Kidney tubule cell (primary cell): ENCODE results near the gene CD86.
"Not testable (repeated sequence)": the region's sequence is repeated elsewhere in the genome, so short reads cannot be mapped to it uniquely, and the experiment has no call there.

Source experiments
- DNase-seq: peaks from one replicate; pipeline ENCODE4 v3.0.0-alpha.2; 2018; ENCODE audit warnings: low spot score

CD86 gene, protein sequence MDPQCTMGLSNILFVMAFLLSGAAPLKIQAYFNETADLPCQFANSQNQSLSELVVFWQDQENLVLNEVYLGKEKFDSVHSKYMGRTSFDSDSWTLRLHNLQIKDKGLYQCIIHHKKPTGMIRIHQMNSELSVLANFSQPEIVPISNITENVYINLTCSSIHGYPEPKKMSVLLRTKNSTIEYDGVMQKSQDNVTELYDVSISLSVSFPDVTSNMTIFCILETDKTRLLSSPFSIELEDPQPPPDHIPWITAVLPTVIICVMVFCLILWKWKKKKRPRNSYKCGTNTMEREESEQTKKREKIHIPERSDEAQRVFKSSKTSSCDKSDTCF

DNA sequence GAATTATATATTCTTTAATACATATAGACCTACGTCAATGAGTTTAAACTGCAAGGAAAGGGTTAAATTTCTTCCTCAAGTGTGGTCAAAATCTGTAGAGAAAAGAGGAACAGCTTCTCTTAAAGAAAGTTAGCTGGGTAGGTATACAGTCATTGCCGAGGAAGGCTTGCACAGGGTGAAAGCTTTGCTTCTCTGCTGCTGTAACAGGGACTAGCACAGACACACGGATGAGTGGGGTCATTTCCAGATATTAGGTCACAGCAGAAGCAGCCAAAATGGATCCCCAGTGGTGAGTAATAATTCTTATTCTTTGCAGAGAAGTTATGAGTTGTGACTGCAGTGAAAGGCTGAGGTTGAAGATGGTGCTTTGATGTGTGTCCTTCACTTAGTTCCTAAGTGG, at the start of gene CD86:
Gene CD86, plus strand, starts transcription at position 148 of the 400 bp plus-strand sequence. Its CDS starts 128 bp downstream, at position 276.
- DNase-seq, result no peak

DNA sequence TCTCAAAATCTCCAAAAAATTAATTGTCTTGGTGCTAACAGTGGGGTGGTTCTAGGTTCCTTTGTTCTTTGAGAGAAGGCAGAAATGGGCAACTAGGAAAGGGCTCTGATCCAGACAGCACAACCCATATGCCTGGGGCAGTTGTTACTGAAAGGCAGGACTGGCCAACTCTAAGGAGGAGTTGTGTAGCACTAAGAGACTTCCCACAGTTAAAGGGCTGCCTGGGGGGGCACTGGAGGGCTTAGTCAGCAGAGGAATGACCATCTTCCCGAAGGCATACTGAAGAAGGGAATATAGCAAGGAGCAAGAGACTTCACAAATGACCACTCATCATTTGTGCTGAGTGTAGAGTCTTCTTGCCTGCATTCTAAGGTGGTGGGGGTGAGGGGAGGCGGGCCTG, 48.9 kb upstream of the CD86 start:
- peak; percentile 41 for DNase-seq

DNA sequence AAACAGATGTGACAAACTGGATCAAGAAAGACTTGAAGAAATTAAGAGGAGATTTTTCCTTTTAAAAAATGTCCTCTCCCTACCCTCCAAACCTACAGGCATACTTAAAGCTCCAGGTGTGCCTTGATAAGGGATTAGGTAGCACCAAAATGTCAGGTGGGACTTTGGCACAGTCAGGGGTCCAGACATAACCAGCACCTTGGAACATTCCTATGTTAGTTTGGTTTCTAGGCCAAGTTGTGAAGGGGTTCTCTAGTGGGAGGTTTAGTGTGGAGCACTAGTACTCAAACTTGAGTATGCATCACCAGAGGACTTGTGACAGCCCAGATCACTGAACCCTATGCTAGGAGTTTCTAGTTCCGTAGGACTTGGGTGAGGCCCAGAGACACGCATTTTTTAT, 47.0 kb upstream of the CD86 start:
- no peak for DNase-seq

DNA sequence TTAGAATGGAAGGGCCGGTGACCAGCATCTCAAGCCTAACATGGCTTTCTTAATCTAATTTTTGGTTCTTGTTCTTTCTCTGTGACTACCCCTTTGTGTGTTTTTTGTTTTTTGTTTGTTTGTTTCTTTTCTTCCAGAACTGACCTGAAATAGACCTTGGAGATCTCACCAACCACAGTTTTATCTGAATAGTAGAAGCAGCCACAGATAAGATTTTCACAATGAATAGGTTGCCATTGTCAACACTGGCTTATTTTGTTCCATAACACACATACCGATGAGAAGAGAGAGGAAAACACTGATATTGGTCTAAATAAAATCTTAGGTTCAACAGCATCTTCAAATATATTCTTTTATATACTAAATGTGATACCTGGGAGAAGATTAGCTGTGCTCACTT, 44.7 kb upstream of the CD86 start:
- no peak for DNase-seq

DNA sequence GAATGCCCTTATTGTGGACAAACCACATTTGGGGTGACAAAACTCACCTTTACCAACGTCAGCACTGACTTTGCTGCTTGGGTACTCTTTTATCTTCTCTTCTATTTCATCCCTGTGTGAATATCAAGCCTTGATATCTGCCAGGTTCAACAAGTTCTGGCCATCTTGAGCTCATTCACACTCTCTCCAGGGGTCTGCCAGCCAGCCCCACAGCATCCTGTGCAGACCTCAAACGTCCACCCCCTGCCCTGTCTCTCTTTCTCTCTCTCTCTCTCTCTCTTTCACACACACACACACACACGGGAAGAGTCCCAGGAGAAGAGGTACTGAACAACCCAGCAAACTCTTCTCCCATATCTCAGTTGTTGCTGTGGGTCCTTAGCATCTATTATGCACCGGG, 43.8 kb upstream of the CD86 start:
- DNase-seq, result no peak

DNA sequence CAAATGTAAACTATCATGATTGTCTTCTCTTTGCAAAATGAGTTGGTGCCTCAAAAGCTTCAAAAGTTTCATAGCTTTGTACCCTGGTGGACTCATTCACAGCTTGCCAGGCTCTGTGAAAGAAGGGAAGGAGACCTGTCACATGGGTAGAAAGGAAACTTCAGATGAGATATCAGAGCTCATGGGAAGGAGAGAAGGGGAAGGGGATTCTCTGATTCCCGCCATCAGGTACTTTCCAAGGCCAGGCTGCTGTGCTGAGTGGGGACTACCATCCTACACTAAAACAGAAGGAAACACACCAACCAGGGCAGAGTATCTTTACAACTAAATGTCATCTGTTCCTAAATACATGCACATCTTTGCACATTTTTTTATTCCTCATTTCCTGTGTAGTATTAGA, 42.3 kb upstream of the CD86 start:
- DNase-seq, result no peak

DNA sequence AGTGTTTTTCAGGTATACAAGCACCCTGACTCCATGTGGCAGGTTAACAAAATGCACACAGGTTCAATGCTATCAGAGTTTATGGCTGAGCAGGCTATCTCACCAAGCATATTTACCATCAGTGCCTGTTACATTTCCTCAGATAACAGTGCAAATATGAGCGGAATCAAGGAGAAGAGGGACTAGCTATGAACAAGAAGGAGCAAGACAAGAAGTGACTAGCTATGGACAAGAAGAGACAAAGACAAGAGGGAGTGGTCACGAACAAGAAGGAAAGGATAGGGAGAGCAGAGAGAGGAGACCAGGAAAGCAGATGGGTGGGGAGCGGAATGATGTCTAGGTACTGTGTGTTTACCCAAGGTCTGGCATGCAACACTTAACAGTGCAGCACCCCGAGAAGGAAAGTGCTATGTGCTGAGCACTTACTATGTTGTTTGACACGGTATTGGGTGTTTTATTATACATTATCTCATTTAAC, 41.7 kb upstream of the CD86 start:
- no peak for DNase-seq

DNA sequence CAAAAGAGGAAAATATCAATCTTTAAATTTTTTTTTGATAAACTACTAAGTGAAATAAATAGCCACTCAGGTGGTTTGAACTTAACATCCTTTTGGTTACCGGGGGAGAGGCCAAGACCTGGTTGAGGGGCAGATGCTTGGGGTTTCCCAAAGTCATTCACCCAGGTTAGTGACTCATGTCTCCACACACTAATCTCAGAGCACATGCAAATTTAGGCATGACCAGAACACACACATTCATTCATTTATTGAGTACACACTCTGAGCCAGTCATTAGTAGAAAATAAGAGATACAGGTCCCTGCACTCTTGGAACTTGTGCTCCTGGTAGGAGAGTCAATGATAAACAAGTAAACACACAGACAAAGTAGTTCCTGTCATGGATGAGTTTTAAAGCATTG, 40.4 kb upstream of the CD86 start:
- peak; percentile 73 for DNase-seq

DNA sequence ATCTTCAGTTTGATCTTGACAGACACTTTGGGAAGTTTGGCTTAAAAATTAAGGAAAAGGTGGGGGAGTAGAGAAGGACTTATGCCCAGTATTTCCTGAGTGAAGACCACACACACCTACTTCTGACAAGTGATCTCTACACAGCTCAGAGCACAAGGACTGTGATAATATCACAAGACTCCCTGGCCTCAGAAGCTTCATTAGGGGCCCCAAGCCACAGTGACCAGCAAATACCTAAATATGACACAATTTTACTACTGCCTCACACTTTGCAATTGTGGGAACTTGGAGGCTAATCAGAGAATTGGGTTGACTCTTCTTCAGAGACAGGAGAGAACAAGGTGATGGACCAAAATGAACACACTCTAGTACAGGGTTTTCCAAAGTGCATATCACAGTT, 35.7 kb upstream of the CD86 start:
- DNase-seq, result no peak

DNA sequence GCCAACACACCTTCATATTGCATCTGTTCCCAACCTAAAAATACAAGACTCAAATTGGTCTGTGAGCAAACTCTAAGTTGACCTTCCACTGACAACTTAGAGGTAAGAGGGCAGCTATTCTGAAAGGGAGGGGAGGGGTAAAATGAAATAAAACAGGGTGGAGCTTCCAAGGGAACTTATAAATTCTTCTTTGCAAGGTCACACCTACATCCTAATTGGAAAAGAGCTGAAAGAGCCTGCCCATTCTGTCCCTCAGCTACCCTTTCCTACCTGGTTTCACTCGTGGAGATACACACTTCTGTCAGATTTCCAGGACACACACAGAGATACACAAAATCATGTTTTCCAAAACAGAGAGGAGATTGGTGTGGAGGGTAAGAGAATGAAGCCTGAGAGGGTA, 34.1 kb upstream of the CD86 start:
- no peak for DNase-seq

DNA sequence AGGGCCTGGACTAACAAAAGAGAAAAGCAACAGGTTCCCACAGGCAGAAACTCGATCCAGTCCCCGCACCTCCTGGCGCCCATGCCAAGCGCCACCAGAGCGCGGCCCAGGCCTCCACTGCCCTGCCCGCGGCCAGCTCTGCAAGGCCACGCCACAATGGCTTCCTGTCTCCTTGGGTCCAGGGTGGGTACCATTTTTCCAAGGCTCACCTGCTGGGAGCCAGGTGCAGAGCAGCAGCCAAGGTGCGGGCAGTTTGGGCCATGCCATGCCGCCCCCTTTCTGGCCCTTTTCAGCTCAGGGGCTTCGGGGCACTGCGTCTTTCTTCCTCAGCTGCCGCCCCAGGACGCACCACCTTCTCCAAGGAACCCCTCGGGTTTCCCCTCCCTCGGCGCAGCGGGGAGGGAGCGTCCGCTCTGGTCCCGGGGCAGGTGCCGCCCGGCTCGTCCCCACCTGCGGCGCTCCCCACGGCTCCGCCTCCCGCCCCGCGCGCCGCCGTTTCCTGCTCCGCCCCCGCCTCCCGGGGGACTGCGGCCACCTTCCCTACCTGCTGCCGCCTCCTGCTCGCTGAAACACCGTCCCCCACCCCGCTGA, 33.3 kb upstream of the CD86 start, which contains the start of gene ILDR1:
Gene ILDR1, minus strand, starts transcription at position 437 of the 591 bp plus-strand sequence. Its CDS starts 170 bp downstream, at position 267.
- peak; percentile 70 for DNase-seq

DNA sequence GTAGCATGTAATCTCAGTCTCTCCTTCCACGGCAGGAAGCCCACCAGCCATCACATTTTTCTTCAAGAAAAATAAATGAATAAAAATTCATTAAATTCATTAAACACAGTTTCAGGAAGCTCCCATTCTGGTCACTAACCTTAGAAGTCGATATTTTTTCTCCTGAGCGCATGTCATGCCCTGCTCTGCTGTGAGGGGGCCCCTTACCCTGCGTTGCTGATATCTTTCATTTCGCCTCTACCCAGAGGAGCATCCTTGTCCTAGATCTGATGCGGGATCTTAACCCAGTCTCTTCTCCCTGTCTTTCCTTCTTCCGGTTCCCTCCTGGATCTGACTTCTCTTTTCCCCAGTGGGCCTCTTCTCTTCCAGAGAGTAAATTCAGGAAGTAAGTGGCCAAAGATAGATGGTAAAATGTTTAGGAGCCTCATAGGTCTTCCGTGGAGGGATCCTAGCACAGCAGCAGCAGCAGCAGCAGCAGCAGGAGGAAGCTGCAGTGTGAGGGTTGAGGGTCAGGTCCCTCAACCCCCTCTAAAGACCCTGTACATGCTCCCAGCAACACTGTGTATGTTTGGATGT, 31.7 kb upstream of the CD86 start:
- no peak for DNase-seq

DNA sequence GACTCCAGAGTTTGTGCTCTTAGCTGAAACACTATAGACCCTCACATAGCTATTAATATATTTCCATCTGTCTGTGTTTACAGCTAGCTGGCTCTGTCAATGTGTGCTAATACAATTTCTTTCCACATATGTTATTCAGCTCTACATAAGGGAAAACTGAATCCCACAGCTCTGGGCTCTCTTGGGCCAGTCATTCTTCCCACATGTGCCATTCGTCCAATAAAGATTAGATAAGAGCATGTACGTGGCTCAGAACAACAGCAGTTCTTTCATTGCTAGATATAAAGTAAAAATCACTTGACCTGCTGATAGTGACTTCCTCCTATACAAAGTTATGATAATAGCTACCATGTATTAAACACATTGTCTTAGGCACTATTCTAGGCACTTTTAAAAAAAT, 30.4 kb upstream of the CD86 start:
- DNase-seq, result no peak

DNA sequence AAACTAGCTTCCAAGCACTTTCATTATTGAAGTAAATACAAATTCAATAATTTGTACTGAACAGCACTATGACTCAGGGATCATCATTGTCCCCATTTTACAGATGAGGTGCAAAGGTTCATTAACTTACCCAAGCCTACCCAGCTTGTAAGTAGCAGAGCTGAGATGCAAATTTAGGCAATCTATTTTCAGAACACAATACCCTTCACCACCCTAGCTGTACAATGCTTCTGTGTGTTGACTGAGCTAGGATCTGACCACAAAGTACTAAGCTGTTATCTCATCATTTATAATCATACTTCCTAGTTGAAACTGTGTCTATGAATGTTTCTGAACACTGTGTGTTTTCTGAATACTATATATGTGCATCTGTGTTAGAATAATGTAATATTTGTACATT, 29.9 kb upstream of the CD86 start:
- no peak for DNase-seq

DNA sequence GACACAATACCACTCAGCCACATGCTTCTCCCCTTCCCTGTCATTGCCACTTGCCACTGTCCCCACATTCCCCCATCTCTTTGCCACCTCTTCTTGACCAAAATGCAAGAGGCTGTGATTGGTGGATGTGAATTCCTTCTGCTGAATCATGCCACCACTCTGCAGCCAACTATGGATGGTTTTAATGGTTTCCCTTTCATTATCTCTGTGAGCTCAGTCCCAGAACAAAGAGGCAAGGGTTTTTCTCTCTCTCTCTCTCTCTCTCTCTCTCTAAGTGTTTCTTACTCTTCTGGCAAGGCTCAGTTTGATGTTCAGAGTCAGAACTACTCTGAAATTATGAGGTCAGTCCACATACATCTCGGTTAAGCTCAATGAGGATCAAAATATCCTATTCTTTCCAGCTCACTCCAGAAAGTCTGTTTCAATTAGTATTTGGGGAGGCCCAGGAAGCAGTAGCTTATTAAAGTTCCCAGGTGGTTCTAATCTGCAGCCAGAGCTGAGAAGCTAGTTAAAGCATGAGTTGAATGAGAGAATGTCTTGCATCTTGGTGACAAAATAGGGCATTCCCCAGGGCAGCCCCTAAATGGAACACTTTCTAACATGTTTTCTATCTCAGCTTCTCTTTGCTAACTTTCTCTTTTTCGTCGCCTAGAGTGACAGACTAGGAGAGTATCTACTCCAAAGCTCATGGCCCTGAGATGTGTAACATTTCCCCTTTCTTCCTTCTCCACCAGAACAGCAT, 24.6 kb upstream of the CD86 start:
- DNase-seq, result peak; percentile 70

DNA sequence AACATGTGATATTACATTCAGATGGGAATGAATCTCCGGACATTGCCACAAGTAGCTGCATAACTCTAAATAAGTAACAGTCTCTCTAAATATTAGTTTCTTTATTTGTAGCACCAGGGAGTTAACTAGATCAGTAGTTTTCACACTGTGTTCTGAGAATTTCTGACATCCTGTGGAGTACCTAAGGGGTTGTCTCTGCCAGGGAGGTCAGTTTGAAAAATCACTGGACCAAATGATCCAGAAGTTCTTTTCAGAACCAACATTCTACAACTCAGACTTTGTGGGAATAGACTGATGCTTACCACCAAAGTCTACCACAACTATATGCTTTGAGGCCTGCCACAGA, 24.1 kb upstream of the CD86 start:
- DNase-seq, result no peak

DNA sequence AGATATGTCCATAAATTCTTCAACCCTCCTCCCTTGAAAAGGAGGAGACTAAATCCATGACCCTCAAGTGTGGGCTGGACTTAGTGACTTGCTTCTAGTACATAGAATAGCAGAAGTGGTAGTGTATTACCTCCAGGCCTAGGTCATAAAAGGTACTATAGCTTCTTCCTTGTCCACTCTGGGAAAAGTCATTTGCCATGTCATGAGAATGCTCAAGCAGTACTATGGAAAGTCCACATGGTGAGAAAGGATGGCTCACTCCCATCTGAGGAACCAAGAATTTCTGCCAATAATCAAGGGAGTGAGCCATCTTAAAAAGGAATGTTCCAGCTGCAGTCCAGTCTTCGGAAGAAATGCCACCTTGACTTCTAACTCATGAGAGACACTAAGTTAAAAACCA, 22.6 kb upstream of the CD86 start:
- DNase-seq, result no peak

DNA sequence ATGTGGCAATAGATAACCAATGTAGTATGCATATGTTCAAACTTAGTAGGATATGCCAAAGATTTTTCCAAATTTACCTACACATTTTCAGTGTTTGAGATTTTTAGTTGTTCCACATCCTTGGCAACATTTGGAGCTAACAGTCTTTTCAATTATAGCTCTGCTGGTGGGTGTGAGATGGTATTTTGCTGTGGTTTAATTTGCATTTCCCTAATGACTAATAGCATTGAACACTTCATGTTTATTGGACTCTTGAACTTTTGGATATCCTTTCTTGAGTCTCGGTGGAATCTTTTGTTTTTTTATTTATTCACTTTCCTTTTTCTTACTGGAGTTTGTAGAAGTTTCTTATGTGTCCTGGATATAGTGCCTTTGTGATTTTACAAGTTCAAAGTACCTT, 22.1 kb upstream of the CD86 start:
- DNase-seq, result no peak

DNA sequence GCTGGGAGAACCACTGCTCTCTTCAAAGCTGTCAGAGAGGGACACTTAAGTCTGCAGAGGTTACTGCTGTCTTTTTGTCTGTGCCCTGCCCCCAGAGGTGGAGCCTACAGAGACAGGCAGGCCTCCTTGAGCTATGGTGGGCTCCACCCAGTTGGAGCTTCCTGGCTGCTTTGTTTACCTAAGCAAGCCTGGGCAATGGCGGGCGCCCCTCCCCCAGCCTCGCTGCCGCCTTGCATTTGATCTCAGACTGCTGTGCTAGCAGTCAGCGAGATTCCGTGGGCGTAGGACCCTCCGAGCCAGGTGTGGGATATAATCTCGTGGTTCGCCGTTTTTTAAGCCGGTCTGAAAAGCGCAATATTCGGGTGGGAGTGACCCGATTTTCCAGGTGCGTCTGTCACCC, 7.9 kb upstream of the CD86 start:
- DNase-seq, result not testable (repeated sequence)

DNA sequence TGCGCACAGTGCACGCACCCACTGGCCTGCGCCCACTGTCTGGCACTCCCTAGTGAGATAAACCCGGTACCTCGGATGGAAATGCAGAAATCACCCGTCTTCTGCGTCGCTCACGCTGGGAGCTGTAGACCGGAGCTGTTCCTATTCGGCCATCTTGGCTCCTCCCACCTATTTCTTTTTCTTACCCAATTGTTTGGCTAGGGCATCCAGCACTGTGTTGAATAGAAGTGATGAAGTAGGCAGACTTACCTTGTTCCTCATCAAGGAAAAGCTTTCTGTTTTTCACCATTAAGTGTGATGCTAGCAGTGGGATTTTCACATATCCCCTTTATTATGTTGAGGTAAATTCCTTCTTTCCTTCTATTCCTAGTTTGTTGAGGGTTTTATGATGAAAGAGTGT, 7.4 kb upstream of the CD86 start:
- not testable (repeated sequence) for DNase-seq

DNA sequence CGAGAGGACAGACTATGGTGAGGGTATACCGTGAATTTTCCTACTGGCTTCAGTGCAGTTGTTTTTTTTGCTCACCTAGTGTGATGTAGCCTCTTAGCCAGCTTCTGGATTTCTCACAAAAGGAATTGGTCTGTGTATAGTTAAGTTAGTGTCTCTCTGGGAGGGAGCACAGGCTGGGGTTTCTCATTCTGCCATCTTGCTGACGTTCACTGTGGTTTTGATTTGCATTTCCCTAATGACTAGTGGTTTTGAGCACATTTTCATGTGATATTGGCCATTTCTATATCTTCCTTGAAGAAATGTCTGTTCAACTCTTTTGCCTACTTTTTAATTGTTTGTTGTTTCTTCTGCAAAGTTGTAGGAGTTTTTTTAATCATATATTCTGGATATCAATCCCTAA, 2.2 kb upstream of the CD86 start:
- DNase-seq, result no peak

DNA sequence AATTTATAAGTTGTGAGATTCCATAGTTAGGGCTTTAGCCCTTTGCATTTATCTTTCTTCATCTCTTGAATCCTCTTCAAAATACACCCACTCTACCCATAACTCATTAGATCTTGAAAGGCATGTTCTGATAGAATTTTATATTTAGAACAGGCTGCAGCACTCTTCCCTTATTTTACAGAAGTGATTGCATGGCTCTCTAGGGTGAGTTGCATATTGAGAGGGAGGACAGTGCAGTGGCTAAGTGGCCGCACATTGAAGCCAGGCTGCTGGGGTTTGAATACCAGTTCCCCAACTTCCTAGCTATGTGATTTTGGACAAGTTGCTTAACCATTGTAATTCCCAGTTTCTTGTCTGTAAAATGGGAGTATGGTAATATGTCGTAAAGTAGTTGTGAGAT, 2.5 kb downstream of the CD86 start:
- DNase-seq, result no peak

DNA sequence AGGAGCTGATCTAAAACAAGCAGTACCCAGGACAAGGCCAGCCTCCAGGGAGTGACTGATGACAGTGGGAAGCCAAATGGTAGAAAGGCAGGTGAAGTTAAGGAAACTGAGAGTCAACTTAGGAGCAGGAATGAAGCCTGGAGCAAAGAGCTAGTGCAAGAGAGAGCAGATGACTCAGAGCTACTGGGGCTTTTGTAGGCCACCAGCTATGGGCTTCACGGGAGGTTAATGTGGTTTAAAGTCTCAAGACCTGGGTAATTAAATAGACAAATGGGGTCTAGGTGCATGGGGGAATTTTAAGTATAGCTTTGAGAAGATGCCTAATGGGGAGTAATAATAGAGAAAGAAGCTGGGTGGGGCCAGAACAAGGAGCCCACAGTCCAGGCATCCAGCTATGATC, 3.1 kb downstream of the CD86 start:
- no peak for DNase-seq
